SU-DHL-6 (cell line): ENCODE data around the gene ERBB4.

Experiments
- CTCF ChIP-seq: fragments of 200-600 bp; sonication (generic); IDR thresholded peaks from one replicate; pipeline ENCODE4 v1.5.1; 2017; ENCODE audit warnings: antibody characterized with exemption, mild to moderate bottlenecking, low read length, moderate library complexity; ENCODE audit not compliant: insufficient read depth, poor library complexity, severe bottlenecking
- EZH2phosphoT487 ChIP-seq: fragments of 200-600 bp; sonication (generic), shearing (Covaris generic); conservative IDR thresholded peaks from 2 replicates; pipeline ENCODE4 v1.6.1; 2018; ENCODE audit warnings: mild to moderate bottlenecking, antibody characterized with exemption, low read length, moderate library complexity, mixed read lengths

- no peak for TF ChIP-seq CTCF
- TF ChIP-seq EZH2phosphoT487 = no peak
Observed at GRCh38 chr2:212427638-212428037, 111.0 kb downstream of the ERBB4 start.
